Effector memory CD4-positive, alpha-beta T cell (primary cell): ENCODE data around the gene FLNB.

Source experiments
- DNase-seq, 3 donors: peaks; one replicate each; pipeline ENCODE4 v3.0.0-alpha.2; 2020
- H3K27ac ChIP-seq: 2 replicates; pipeline ENCODE4 v1.7.0; 2013; ENCODE audit warnings: mild to moderate bottlenecking, low read length, moderate library complexity; ENCODE audit not compliant: insufficient read depth, poor library complexity, severe bottlenecking
- H3K27me3 ChIP-seq: replicated peaks from 2 replicates; pipeline ENCODE4 v1.7.0; 2013; ENCODE audit warnings: mild to moderate bottlenecking, low read length; ENCODE audit not compliant: insufficient read depth, control insufficient read depth, poor library complexity, severe bottlenecking
- H3K36me3 ChIP-seq: 2 replicates; pipeline ENCODE4 v1.7.0; 2013; ENCODE audit warnings: mild to moderate bottlenecking, low read length, moderate library complexity; ENCODE audit not compliant: control insufficient read depth, insufficient read depth
- H3K4me1 ChIP-seq: 2 replicates; pipeline ENCODE4 v1.7.0; 2013; ENCODE audit warnings: low read length, mild to moderate bottlenecking; ENCODE audit not compliant: control insufficient read depth, insufficient read depth, poor library complexity, severe bottlenecking
- H3K4me3 ChIP-seq: 2 replicates; pipeline ENCODE4 v1.7.0; 2013; ENCODE audit warnings: low read length, low read depth, mild to moderate bottlenecking; ENCODE audit not compliant: insufficient read depth, poor library complexity, severe bottlenecking
- H3K9me3 ChIP-seq: 2 replicates; pipeline ENCODE4 v1.7.0; 2013; ENCODE audit warnings: mild to moderate bottlenecking, low read length, moderate library complexity; ENCODE audit not compliant: control insufficient read depth

The FLNB gene

GRCh38 chr3:58029842-58030584 is 21.8 kb downstream of the FLNB start:
- Histone ChIP-seq H3K4me3 (no peak overlapping the region), H3K36me3 (no peaks in the 10 kb centered on the region), H3K27ac (no peak overlapping the region), H3K4me1 (peaks cover 4% of the 10 kb centered on the region), H3K9me3 (no peaks in the 10 kb centered on the region), H3K27me3 (no peaks in the 10 kb centered on the region)
- no peak for DNase-seq

GRCh38 chr3:58032186-58032585 is 24.0 kb downstream of the FLNB start:
- Histone ChIP-seq H3K4me3 (no peak overlapping the region), H3K27me3 (no peaks in the 10 kb centered on the region), H3K4me1 (peaks cover 4% of the 10 kb centered on the region), H3K27ac (no peak overlapping the region), H3K9me3 (no peaks in the 10 kb centered on the region), H3K36me3 (no peaks in the 10 kb centered on the region)
- no peak for DNase-seq

GRCh38 chr3:58034738-58035523 is 26.7 kb downstream of the FLNB start:
- no peaks in the 10 kb centered on the region for H3K27me3 ChIP-seq
- no peak overlapping the region for H3K4me3 ChIP-seq
- peaks cover 4% of the 10 kb centered on the region for H3K4me1 ChIP-seq
- H3K36me3 ChIP-seq = no peaks in the 10 kb centered on the region
- peak overlapping the region; percentile 25 for H3K27ac ChIP-seq
- DNase-seq = peak; percentile 7 to 28 (median 20)
- no peaks in the 10 kb centered on the region for H3K9me3 ChIP-seq

- H3K4me3 ChIP-seq = no peak overlapping the region
- no peaks in the 10 kb centered on the region for H3K36me3 ChIP-seq
- peak overlapping the region; percentile 25 for H3K27ac ChIP-seq
- peaks cover 4% of the 10 kb centered on the region for H3K4me1 ChIP-seq
- H3K27me3 ChIP-seq = no peaks in the 10 kb centered on the region
- DNase-seq = no peak
- H3K9me3 ChIP-seq = no peaks in the 10 kb centered on the region
Measured at GRCh38 chr3:58035524-58036255, 27.5 kb downstream of the FLNB start.

GRCh38 chr3:58036293-58037032 is 28.2 kb downstream of the FLNB start:
- no peak for DNase-seq
- Histone ChIP-seq H3K4me3 (no peak overlapping the region), H3K36me3 (no peaks in the 10 kb centered on the region), H3K27me3 (no peaks in the 10 kb centered on the region), H3K27ac (no peak overlapping the region), H3K4me1 (peaks cover 4% of the 10 kb centered on the region), H3K9me3 (no peaks in the 10 kb centered on the region)

GRCh38 chr3:58037141-58037910 is 29.1 kb downstream of the FLNB start:
- Histone ChIP-seq H3K4me1 (peaks cover 4% of the 10 kb centered on the region), H3K4me3 (no peak overlapping the region), H3K36me3 (no peaks in the 10 kb centered on the region), H3K9me3 (no peaks in the 10 kb centered on the region), H3K27me3 (no peaks in the 10 kb centered on the region), H3K27ac (no peak overlapping the region)
- no peak for DNase-seq

GRCh38 chr3:58038675-58039292 is 30.6 kb downstream of the FLNB start:
- no peaks in the 10 kb centered on the region for H3K36me3 ChIP-seq
- peaks cover 4% of the 10 kb centered on the region for H3K4me1 ChIP-seq
- H3K4me3 ChIP-seq = no peak overlapping the region
- no peak overlapping the region for H3K27ac ChIP-seq
- no peaks in the 10 kb centered on the region for H3K9me3 ChIP-seq
- DNase-seq = no peak
- no peaks in the 10 kb centered on the region for H3K27me3 ChIP-seq

- no peaks in the 10 kb centered on the region for H3K36me3 ChIP-seq
- H3K9me3 ChIP-seq = no peaks in the 10 kb centered on the region
- H3K4me3 ChIP-seq = no peak overlapping the region
- H3K27ac ChIP-seq = no peak overlapping the region
- no peaks in the 10 kb centered on the region for H3K27me3 ChIP-seq
- no peak for DNase-seq
- H3K4me1 ChIP-seq = peaks cover 4% of the 10 kb centered on the region
Measured at GRCh38 chr3:58039601-58040000, 31.4 kb downstream of the FLNB start.
